ENCODE data around the gene NDFIP1. TPM values are rescaled to one million over a fixed set of nuclear protein-coding genes. Genes with fewer than 3 reads are reported as not detected.

The NDFIP1 gene
- total and polyA plus RNA-seq, 10 of the 15 experiments (the other 5 are each of a cell fraction or from before 2014, with no cell fraction given), result 0.08 to 2.7 (median 0.92) TPM

- no peaks in the 10 kb centered on the region for H4K20me1 ChIP-seq (ENCODE audit: control insufficient read depth, insufficient read depth)
- TF ChIP-seq RAD51 (IDR thresholded peaks at IDR 0.05), result no peak
- no peak for TF ChIP-seq GATAD2B (conservative IDR thresholded peaks at IDR 0.05; ENCODE audit: low read depth)
- no peak for TF ChIP-seq JUND (IDR thresholded peaks at IDR 0.05; ENCODE audit: low read depth, low read length)
- no peak for TF ChIP-seq ATF3 (IDR thresholded peaks at IDR 0.05; ENCODE audit: borderline replicate concordance, extremely low read depth, low read depth, low read length)
- no peak for TF ChIP-seq ZNF274 (IDR thresholded peaks at IDR 0.05; ENCODE audit: insufficient read depth, insufficient read length)
- TF ChIP-seq ZNF622 (IDR thresholded peaks at IDR 0.05), result no peak
- TF ChIP-seq NFYB (IDR thresholded peaks at IDR 0.05; ENCODE audit: insufficient read depth, low read depth, low read length), result no peak
- no peak for TF ChIP-seq BHLHE40 (IDR thresholded peaks at IDR 0.05; ENCODE audit: borderline replicate concordance in 1 of 2, low read depth in 2 of 2, low read length in 1 of 2)
- TF ChIP-seq EP300 (IDR thresholded peaks at IDR 0.05; ENCODE audit: borderline replicate concordance in 1 of 2, control insufficient read depth in 1 of 2, low read depth in 2 of 2, low read length in 2 of 2), result no peak
- no peak for TF ChIP-seq CEBPB (IDR thresholded peaks at IDR 0.05; ENCODE audit: borderline replicate concordance in 1 of 2, low read depth in 2 of 2, low read length in 2 of 2)
- no peak for TF ChIP-seq MYB (IDR thresholded peaks at IDR 0.05; ENCODE audit: borderline replicate concordance, low read depth, low read length)
- TF ChIP-seq CREM (IDR thresholded peaks at IDR 0.05; ENCODE audit: low read depth), result no peak
- no peak for TF ChIP-seq HDAC6 (IDR thresholded peaks at IDR 0.05; ENCODE audit: unreplicated experiment)
- TF ChIP-seq SIN3A (IDR thresholded peaks at IDR 0.05; ENCODE audit: low read depth, low read length), result no peak
- no peak for TF ChIP-seq BRCA1 (IDR thresholded peaks at IDR 0.05; ENCODE audit: low read depth, low read length)
- no peak for TF ChIP-seq CREB1 (IDR thresholded peaks at IDR 0.05; ENCODE audit: low read depth)
- no peak for TF ChIP-seq MAX (IDR thresholded peaks at IDR 0.05; ENCODE audit: low read depth, low read length)
- no peak for TF ChIP-seq SMC3 (IDR thresholded peaks at IDR 0.05; ENCODE audit: borderline replicate concordance, low read length)
- ChIA-PET RAD21 (ENCODE audit: unreplicated experiment) (no interaction called here), SMC1A (ENCODE audit: uncharacterized antibody, unreplicated experiment) (no interaction called here), POLR2A (no interaction called here), CTCF (no interaction called here)
- no peak overlapping the region for H3K4me2 ChIP-seq (ENCODE audit: control insufficient read depth, insufficient read depth)
- no peak overlapping the region for H3K27ac ChIP-seq (ENCODE audit: control insufficient read depth, insufficient read depth)
- no peaks in the 10 kb centered on the region for H3K4me1 ChIP-seq (ENCODE audit: control insufficient read depth, insufficient read depth, low read length)
- BruUV-seq (replicated peaks), result no TSS peak
- no peak for FAIRE-seq
- H3K79me2 ChIP-seq (ENCODE audit: control insufficient read depth, insufficient read depth, low read length), result no peaks in the 10 kb centered on the region
- intact Hi-C loops (cut with micrococcal nuclease; ENCODE audit: unreplicated experiment), result no loop called here
- H3K9me3 ChIP-seq (replicated peaks; ENCODE audit: control insufficient read depth, insufficient read depth, low read length), result no peaks in the 10 kb centered on the region
- H3K4me3 ChIP-seq, result no peak overlapping the region
- no peak overlapping the region for H2AFZ ChIP-seq (ENCODE audit: control insufficient read depth, low read depth, low read length)
- no peak for ATAC-seq
- DNase-seq (ENCODE audit: low read depth, low spot score), result no peak
- H3K36me3 ChIP-seq (ENCODE audit: control insufficient read depth in 2 of 2, insufficient read depth in 2 of 2, low read length in 1 of 2), result no peaks in the 10 kb centered on the region
- no peak overlapping the region for H3K9ac ChIP-seq (ENCODE audit: control insufficient read depth, insufficient read depth, low read length)
- H3K27me3 ChIP-seq (replicated peaks in 1 of 2; ENCODE audit: control insufficient read depth in 2 of 2, insufficient read depth in 2 of 2, low read length in 1 of 2), result no peaks in the 10 kb centered on the region; a peak in 1 of 4 replicates
- WGBS (ENCODE audit: insufficient coverage, insufficient replicate concordance, low lambda C conversion rate, missing lambda C conversion rate), result 43% methylated on average over 6 of the region's 6 CpGs
- in situ Hi-C loops (cut with MboI), result no loop called here
Measured at GRCh38 chr5:142181096-142181495, 72.5 kb downstream of the NDFIP1 start.

All from GM12878 (cell line).